A549 (cell line): ENCODE results near the gene UBE2G2. TPM values are rescaled to one million over a fixed set of nuclear protein-coding genes. Genes with fewer than 3 reads are reported as not detected.
A peak's percentile ranks its signal among the peaks of the same experiment; 100 is the strongest.

ENCODE experiments used
- BHLHE40 ChIP-seq: IDR thresholded peaks from 2 replicates; pipeline ENCODE4 v1.6.1; 2012; ENCODE audit warnings: low read depth, low read length, inconsistent platforms
- CBX8 ChIP-seq: fragments of 200-600 bp; sonication (generic); IDR thresholded peaks from 2 replicates; pipeline ENCODE4 v1.6.1; 2016
- CHD2 ChIP-seq: fragments of 150-350 bp; IDR thresholded peaks from 2 replicates; pipeline ENCODE4 v1.6.1; 2014; ENCODE audit warnings: low read length; ENCODE audit not compliant: partially characterized antibody
- CHD4 ChIP-seq: fragments of 200-600 bp; sonication (generic); IDR thresholded peaks from 2 replicates; pipeline ENCODE4 v1.6.1; 2016; ENCODE audit warnings: antibody characterized with exemption, mild to moderate bottlenecking, borderline replicate concordance
- EHMT2 ChIP-seq: fragments of 200-600 bp; sonication (generic); IDR thresholded peaks from 2 replicates; pipeline ENCODE4 v1.6.1; 2016; ENCODE audit warnings: antibody characterized with exemption, low read depth, mild to moderate bottlenecking, moderate library complexity
- EP300 ChIP-seq, 2 experiments: fragments of >200 bp; sonication (Bioruptor Twin); formaldehyde crosslinking; IDR thresholded peaks; 2 replicates in 1 of 2; 3 replicates in 1 of 2; pipeline ENCODE4 v1.6.1; 2016 to 2017
- FOSB ChIP-seq: fragments of 250-450 bp; sonication (Bioruptor Pico); IDR thresholded peaks from 2 replicates; pipeline ENCODE4 v1.5.0; 2020; ENCODE audit warnings: mild to moderate bottlenecking, moderate library complexity
- FOXS1 ChIP-seq: fragments of 250-450 bp; sonication (Bioruptor Pico); IDR thresholded peaks from 2 replicates; pipeline ENCODE4 v1.5.0; 2020; ENCODE audit warnings: mild to moderate bottlenecking, moderate library complexity
- GATA3 ChIP-seq: IDR thresholded peaks from 2 replicates; pipeline ENCODE4 v1.6.1; 2012; ENCODE audit warnings: borderline replicate concordance
- HEYL ChIP-seq: fragments of 250-450 bp; sonication (Bioruptor Pico); IDR thresholded peaks from 2 replicates; pipeline ENCODE4 v1.8.0; 2021; ENCODE audit warnings: mild to moderate bottlenecking, moderate library complexity
- HMGXB4 ChIP-seq: fragments of 250-450 bp; sonication (Bioruptor Pico); IDR thresholded peaks from 2 replicates; pipeline ENCODE4 v1.5.0; 2021; ENCODE audit warnings: mild to moderate bottlenecking, moderate library complexity, borderline replicate concordance
- HOXA7 ChIP-seq: fragments of 250-450 bp; sonication (Bioruptor Pico); IDR thresholded peaks from 2 replicates; pipeline ENCODE4 v1.5.0; 2020; ENCODE audit warnings: mild to moderate bottlenecking, moderate library complexity
- HOXB13 ChIP-seq: fragments of 250-450 bp; sonication (Bioruptor Pico); IDR thresholded peaks from 2 replicates; pipeline ENCODE4 v1.5.0; 2020; ENCODE audit warnings: low read depth, mild to moderate bottlenecking, moderate library complexity
- HOXB5 ChIP-seq: fragments of 250-450 bp; sonication (Bioruptor Pico); IDR thresholded peaks from 2 replicates; pipeline ENCODE4 v1.5.0; 2020; ENCODE audit warnings: mild to moderate bottlenecking, moderate library complexity
- KDM1A ChIP-seq: fragments of 200-600 bp; sonication (generic); IDR thresholded peaks from 2 replicates; pipeline ENCODE4 v1.6.1; 2016; ENCODE audit warnings: low read depth, mild to moderate bottlenecking
- KDM5A ChIP-seq: fragments of 200-600 bp; sonication (generic); IDR thresholded peaks from 2 replicates; pipeline ENCODE4 v1.6.1; 2016; ENCODE audit warnings: antibody characterized with exemption, mild to moderate bottlenecking
- MAX ChIP-seq: IDR thresholded peaks from 2 replicates; pipeline ENCODE4 v1.6.1; 2012
- MAZ ChIP-seq: fragments of 150-350 bp; IDR thresholded peaks from 2 replicates; pipeline ENCODE4 v1.6.1; 2014; ENCODE audit warnings: antibody characterized with exemption, low read depth, low read length, borderline replicate concordance
- MYC ChIP-seq: IDR thresholded peaks from 2 replicates; pipeline ENCODE4 v1.6.1; 2012; ENCODE audit warnings: mild to moderate bottlenecking, inconsistent platforms, low read length, improper control_type of control experiment, borderline replicate concordance
- NPAS2 ChIP-seq: fragments of 250-450 bp; sonication (Bioruptor Pico); IDR thresholded peaks from 2 replicates; pipeline ENCODE4 v1.8.0; 2022; ENCODE audit warnings: mild to moderate bottlenecking, moderate library complexity, borderline replicate concordance
- NR3C1 ChIP-seq: fragments of >200 bp; sonication (Bioruptor Twin); formaldehyde crosslinking; IDR thresholded peaks from 3 replicates; pipeline ENCODE4 v1.6.1; 2017
- POLR2A ChIP-seq: IDR thresholded peaks from 2 replicates; pipeline ENCODE4 v1.6.1; 2012; ENCODE audit warnings: mild to moderate bottlenecking, low read length
- POLR2AphosphoS2 ChIP-seq: conservative IDR thresholded peaks from 2 replicates; pipeline ENCODE4 v1.6.1; 2012; ENCODE audit warnings: low read length, improper control_type of control experiment, inconsistent platforms
- RAD21 ChIP-seq, 2 experiments: fragments of >200 bp in 1 of 2; sonication (Bioruptor Twin) in 1 of 2; formaldehyde crosslinking in 1 of 2; IDR thresholded peaks in 1 of 2; conservative IDR thresholded peaks in 1 of 2; 2 replicates in 1 of 2; 3 replicates in 1 of 2; pipeline ENCODE4 v1.6.1; 2012 to 2018; ENCODE audit warnings: inconsistent platforms in 1 of 2
- RARB ChIP-seq: fragments of 250-450 bp; sonication (Bioruptor Pico); IDR thresholded peaks from 2 replicates; pipeline ENCODE4 v1.8.0; 2021; ENCODE audit warnings: mild to moderate bottlenecking, moderate library complexity
- RCOR1 ChIP-seq: fragments of 150-350 bp; IDR thresholded peaks from 2 replicates; pipeline ENCODE4 v1.6.1; 2014; ENCODE audit warnings: antibody characterized with exemption, low read length, low read depth
- RFX5 ChIP-seq: fragments of 450-650 bp; IDR thresholded peaks from 2 replicates; pipeline ENCODE4 v1.7.1; 2014; ENCODE audit warnings: antibody characterized with exemption, mild to moderate bottlenecking, moderate library complexity
- RNF2 ChIP-seq: fragments of 200-600 bp; sonication (generic); IDR thresholded peaks from 2 replicates; pipeline ENCODE4 v1.6.1; 2016; ENCODE audit warnings: low read depth, mild to moderate bottlenecking, antibody characterized with exemption, moderate library complexity, borderline replicate concordance
- TP53 ChIP-seq: fragments of 250-450 bp; sonication (Bioruptor Pico); IDR thresholded peaks from 2 replicates; pipeline ENCODE4 v1.5.0; 2021; ENCODE audit warnings: mild to moderate bottlenecking, moderate library complexity
- ZNF302 ChIP-seq: fragments of 250-450 bp; sonication (Bioruptor Pico); IDR thresholded peaks from 2 replicates; pipeline ENCODE4 v1.9.0; 2021; ENCODE audit warnings: inconsistent platforms, mild to moderate bottlenecking, moderate library complexity
- ZSCAN20 ChIP-seq: fragments of 250-450 bp; sonication (Bioruptor Pico); IDR thresholded peaks from 2 replicates; pipeline ENCODE4 v1.8.0; 2022; ENCODE audit warnings: mild to moderate bottlenecking, moderate library complexity
- polyA plus RNA-seq, 4 experiments: library from polyadenylated mRNA; depleted of rRNA in 3 of 4; stranded (reverse); fragments of >200 nt; fragmentation: RNase III in 1 of 4; extraction: RNeasy Plus Mini Kit Qiagen cat#74134 plus additional on column Dnase treatment in 1 of 4; gene quantifications; 2 replicates in 3 of 4; 3 replicates in 1 of 4; pipeline ENCODE4 v1.2.3, GENCODE V29; 2011 to 2017
- TF ChIP-seq, protein P1 (sequence below): fragments of >200 bp; sonication (Bioruptor Twin); formaldehyde crosslinking; IDR thresholded peaks from 3 replicates; pipeline ENCODE4 v1.5.1; 2016
- TF ChIP-seq, protein P2 (sequence below): fragments of 250-450 bp; sonication (Bioruptor Pico); IDR thresholded peaks from 2 replicates; pipeline ENCODE4 v1.5.0; 2020; ENCODE audit warnings: low read depth, mild to moderate bottlenecking, moderate library complexity
- TF ChIP-seq, protein P3 (sequence below): IDR thresholded peaks from 2 replicates; pipeline ENCODE4 v1.6.1; 2012; ENCODE audit warnings: low read depth, borderline replicate concordance
- TF ChIP-seq, protein P4 (sequence below): fragments of >200 bp; sonication (Bioruptor Twin); formaldehyde crosslinking; IDR thresholded peaks from 2 replicates; pipeline ENCODE4 v1.6.1; 2016
- TF ChIP-seq, protein P5 (sequence below): fragments of 450-650 bp; IDR thresholded peaks from 2 replicates; pipeline ENCODE4 v1.6.1; 2014; ENCODE audit warnings: antibody characterized with exemption

The UBE2G2 gene
- polyA plus RNA-seq, 2 of the 4 experiments (the other 2 are of a cell fraction): 56.9 to 68.2 TPM

DNA sequence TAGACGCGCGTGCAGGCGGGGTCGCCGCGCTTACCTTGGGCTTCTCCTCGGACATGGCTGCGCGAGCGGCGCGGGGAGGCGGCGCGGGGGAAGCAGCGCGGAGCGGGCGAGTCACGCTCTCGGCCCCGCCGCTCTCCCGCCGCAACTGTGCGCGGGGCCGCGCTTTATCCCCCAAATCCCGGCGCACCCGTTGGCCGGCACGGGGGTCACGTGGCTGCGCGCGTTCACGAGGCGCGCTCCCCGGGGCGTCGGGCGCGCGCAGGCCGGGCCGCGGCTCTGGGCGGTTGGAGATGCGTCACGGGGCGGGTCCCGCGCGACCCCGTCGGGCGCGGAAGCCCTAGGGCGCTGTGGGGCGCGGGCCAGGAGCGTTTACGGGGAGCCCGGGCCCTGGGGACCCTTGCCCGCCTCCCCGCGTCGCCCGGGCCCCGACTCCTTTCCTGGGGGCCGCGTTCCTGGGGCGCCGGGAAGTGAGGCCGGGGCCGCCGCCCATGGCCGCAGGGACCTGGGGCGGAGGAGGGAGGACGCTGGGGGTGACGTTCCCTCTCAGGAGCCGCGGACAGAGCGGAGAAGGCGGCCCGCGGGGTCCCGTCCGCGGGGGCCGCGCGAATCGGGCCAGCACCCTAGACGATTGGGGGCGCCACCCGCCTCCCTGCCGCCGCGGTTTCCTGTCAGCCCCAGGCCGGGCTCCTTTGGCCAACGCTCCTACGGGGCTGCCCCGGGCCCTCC, 16.5 kb upstream of the UBE2G2 start, which contains the start of gene SUMO3 (continued):
- TF ChIP-seq RCOR1: no peak
- TF ChIP-seq, protein P1, sequence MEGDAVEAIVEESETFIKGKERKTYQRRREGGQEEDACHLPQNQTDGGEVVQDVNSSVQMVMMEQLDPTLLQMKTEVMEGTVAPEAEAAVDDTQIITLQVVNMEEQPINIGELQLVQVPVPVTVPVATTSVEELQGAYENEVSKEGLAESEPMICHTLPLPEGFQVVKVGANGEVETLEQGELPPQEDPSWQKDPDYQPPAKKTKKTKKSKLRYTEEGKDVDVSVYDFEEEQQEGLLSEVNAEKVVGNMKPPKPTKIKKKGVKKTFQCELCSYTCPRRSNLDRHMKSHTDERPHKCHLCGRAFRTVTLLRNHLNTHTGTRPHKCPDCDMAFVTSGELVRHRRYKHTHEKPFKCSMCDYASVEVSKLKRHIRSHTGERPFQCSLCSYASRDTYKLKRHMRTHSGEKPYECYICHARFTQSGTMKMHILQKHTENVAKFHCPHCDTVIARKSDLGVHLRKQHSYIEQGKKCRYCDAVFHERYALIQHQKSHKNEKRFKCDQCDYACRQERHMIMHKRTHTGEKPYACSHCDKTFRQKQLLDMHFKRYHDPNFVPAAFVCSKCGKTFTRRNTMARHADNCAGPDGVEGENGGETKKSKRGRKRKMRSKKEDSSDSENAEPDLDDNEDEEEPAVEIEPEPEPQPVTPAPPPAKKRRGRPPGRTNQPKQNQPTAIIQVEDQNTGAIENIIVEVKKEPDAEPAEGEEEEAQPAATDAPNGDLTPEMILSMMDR: no peak
- TF ChIP-seq, protein P2, sequence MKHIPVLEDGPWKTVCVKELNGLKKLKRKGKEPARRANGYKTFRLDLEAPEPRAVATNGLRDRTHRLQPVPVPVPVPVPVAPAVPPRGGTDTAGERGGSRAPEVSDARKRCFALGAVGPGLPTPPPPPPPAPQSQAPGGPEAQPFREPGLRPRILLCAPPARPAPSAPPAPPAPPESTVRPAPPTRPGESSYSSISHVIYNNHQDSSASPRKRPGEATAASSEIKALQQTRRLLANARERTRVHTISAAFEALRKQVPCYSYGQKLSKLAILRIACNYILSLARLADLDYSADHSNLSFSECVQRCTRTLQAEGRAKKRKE (CRISPR knock-in tag): peak; percentile 87; the same call in 1 of the 2 replicates
- TF ChIP-seq HOXB5 (CRISPR knock-in tag): peak; percentile 93
- no peak for TF ChIP-seq ZNF302 (CRISPR knock-in tag)
- no peak for TF ChIP-seq HMGXB4 (CRISPR knock-in tag)
- TF ChIP-seq, protein P3, sequence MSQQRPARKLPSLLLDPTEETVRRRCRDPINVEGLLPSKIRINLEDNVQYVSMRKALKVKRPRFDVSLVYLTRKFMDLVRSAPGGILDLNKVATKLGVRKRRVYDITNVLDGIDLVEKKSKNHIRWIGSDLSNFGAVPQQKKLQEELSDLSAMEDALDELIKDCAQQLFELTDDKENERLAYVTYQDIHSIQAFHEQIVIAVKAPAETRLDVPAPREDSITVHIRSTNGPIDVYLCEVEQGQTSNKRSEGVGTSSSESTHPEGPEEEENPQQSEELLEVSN: 0 out of 2 replicates have a peak, but pooled peaks have one; percentile 27
- no peak for TF ChIP-seq CBX8
- no peak for TF ChIP-seq NR3C1
- TF ChIP-seq HOXA7 (CRISPR knock-in tag): no peak
- TF ChIP-seq FOSB: no peak
- no peak for TF ChIP-seq RARB (CRISPR knock-in tag)
- no peak for TF ChIP-seq CHD4
- TF ChIP-seq TP53 (CRISPR knock-in tag): peak; percentile 70; the same call in 1 of the 2 replicates
- no peak for TF ChIP-seq CHD2
- TF ChIP-seq RAD21 (conservative IDR thresholded peaks at IDR 0.05 in 1 of 2, IDR thresholded peaks at IDR 0.05 in 1 of 2): no peak
- no peak for TF ChIP-seq POLR2AphosphoS2
- TF ChIP-seq EP300 (IDR thresholded peaks at IDR 0.05): no peak
- no peak for TF ChIP-seq MAZ
- no peak for TF ChIP-seq HOXB13 (CRISPR knock-in tag)
- TF ChIP-seq, protein P4, sequence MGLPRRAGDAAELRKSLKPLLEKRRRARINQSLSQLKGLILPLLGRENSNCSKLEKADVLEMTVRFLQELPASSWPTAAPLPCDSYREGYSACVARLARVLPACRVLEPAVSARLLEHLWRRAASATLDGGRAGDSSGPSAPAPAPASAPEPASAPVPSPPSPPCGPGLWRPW: no peak
- TF ChIP-seq FOXS1 (CRISPR knock-in tag): peak; percentile 64; the same call in 1 of the 2 replicates
- no peak for TF ChIP-seq RFX5
- TF ChIP-seq EHMT2: no peak
- peak; percentile 79 for TF ChIP-seq NPAS2
- no peak for TF ChIP-seq HEYL (CRISPR knock-in tag)
- TF ChIP-seq BHLHE40: no peak
- TF ChIP-seq RNF2: no peak
- peak; percentile 53 for TF ChIP-seq POLR2A
- TF ChIP-seq MYC: no peak
- TF ChIP-seq ZSCAN20 (CRISPR knock-in tag): no peak
- no peak for TF ChIP-seq KDM5A
- TF ChIP-seq MAX: no peak
- TF ChIP-seq, protein P5, sequence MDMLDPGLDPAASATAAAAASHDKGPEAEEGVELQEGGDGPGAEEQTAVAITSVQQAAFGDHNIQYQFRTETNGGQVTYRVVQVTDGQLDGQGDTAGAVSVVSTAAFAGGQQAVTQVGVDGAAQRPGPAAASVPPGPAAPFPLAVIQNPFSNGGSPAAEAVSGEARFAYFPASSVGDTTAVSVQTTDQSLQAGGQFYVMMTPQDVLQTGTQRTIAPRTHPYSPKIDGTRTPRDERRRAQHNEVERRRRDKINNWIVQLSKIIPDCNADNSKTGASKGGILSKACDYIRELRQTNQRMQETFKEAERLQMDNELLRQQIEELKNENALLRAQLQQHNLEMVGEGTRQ: no peak
- TF ChIP-seq GATA3: no peak
- TF ChIP-seq KDM1A: no peak
